Stimulated activated CD8-positive, alpha-beta memory T cell treated with anti-CD3 and anti-CD28 coated beads, Interleukin-15, amount 100 ng/mL, for 4 hours (primary cell): ENCODE results near the gene RNF220.

Experiments
- DNase-seq, 2 donors: peaks; one replicate each; pipeline ENCODE4 v3.0.0-alpha.2; 2020; ENCODE audit warnings: low read depth in 2 of 2

RNF220 gene

GRCh38 chr1:44523593-44524591 lies 118.8 kb downstream of the RNF220 start:
- DNase-seq: no peak

- DNase-seq: no peak
Observed at GRCh38 chr1:44524655-44525500, 119.8 kb downstream of the RNF220 start.

- no peak for DNase-seq
Observed at GRCh38 chr1:44526295-44527073, 121.4 kb downstream of the RNF220 start.

- DNase-seq: no peak
Observed at GRCh38 chr1:44531785-44532566, 126.9 kb downstream of the RNF220 start.

- no peak for DNase-seq
Observed at GRCh38 chr1:44532567-44532944, 127.5 kb downstream of the RNF220 start.

- DNase-seq: no peak
Observed at GRCh38 chr1:44534771-44535170, 129.7 kb downstream of the RNF220 start.

- DNase-seq: no peak
Observed at GRCh38 chr1:44536357-44537209, 131.5 kb downstream of the RNF220 start.

GRCh38 chr1:44537538-44537937 lies 132.5 kb downstream of the RNF220 start:
- DNase-seq: no peak

- no peak for DNase-seq
Observed at GRCh38 chr1:44537956-44538355, 132.9 kb downstream of the RNF220 start.

GRCh38 chr1:44539991-44540730 lies 135.1 kb downstream of the RNF220 start:
- no peak for DNase-seq

GRCh38 chr1:44542420-44543063 lies 137.5 kb downstream of the RNF220 start:
- no peak for DNase-seq

GRCh38 chr1:44543064-44543744 lies 138.1 kb downstream of the RNF220 start:
- DNase-seq: no peak

GRCh38 chr1:44543786-44544185 lies 138.7 kb downstream of the RNF220 start:
- no peak for DNase-seq

GRCh38 chr1:44544960-44545359 lies 139.9 kb downstream of the RNF220 start:
- no peak for DNase-seq

- DNase-seq: no peak
Observed at GRCh38 chr1:44545961-44546360, 140.9 kb downstream of the RNF220 start.

- no peak for DNase-seq
Observed at GRCh38 chr1:44546403-44547053, 141.5 kb downstream of the RNF220 start.

GRCh38 chr1:44547361-44547760 lies 142.3 kb downstream of the RNF220 start:
- DNase-seq: no peak

GRCh38 chr1:44547837-44548236 lies 142.8 kb downstream of the RNF220 start:
- no peak for DNase-seq
